ENCODE data around the gene NEDD8.

The NEDD8 gene

GRCh38 chr14:24258119-24258518 is 26.0 kb upstream of the NEDD8 start:
- H3K4me1 ChIP-seq (ENCODE audit: insufficient read depth, low read length): no peaks in the 10 kb centered on the region
- no peaks in the 10 kb centered on the region for H3K79me2 ChIP-seq (ENCODE audit: insufficient read depth, low read length)
- no peaks in the 10 kb centered on the region for H3K27me3 ChIP-seq (ENCODE audit: insufficient read depth, low read length, poor library complexity)
- H3K27ac ChIP-seq (ENCODE audit: low read length): no peak overlapping the region
- H2AFZ ChIP-seq (ENCODE audit: low read depth, low read length): no peak overlapping the region
- H3K4me2 ChIP-seq (ENCODE audit: insufficient read depth, low read length): no peak overlapping the region
- H3K9ac ChIP-seq (ENCODE audit: low read depth, low read length): no peak overlapping the region
- H3K4me3 ChIP-seq (ENCODE audit: low read depth in 1 of 2, low read length in 2 of 2): no peak overlapping the region
- no peaks in the 10 kb centered on the region for H3K36me3 ChIP-seq (ENCODE audit: insufficient read depth, low read length)
- TF ChIP-seq EZH2 (IDR thresholded peaks at IDR 0.05; ENCODE audit: borderline replicate concordance, low read depth, low read length, severe bottlenecking): no peak
- no peak for TF ChIP-seq CTCF (IDR thresholded peaks at IDR 0.05; ENCODE audit: borderline replicate concordance, extremely low read depth, low read length, poor library complexity, severe bottlenecking)
- no peaks in the 10 kb centered on the region for H3K9me3 ChIP-seq (ENCODE audit: insufficient read depth, low read length, severe bottlenecking)
- DNase-seq: no peak
- H4K20me1 ChIP-seq (ENCODE audit: insufficient read depth, low read length): no peaks in the 10 kb centered on the region
- no peak for ATAC-seq (ENCODE audit: insufficient read depth, low read depth)

DNA sequence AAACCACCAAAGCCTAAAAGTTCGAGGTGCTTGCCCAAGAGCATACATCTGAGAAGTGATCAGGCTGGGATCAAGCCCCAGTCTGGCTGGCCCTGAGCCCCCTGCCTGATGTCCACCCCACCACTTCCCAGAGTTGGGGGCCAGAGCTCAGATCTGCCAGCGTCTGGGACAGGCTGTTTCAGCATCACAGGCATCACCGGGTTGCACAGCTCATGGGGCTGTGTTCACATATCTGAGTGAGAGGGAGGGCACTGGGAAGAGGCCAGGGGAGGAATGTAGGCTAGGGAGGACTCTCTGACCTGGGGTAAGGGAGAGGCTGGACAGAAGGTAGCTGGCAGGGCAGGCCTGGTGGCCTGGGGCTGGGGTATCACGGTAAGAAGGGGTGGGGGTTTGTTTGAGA is 24.8 kb upstream of the NEDD8 start:
- H3K9ac ChIP-seq (ENCODE audit: low read depth, low read length): no peak overlapping the region
- no peak overlapping the region for H3K4me3 ChIP-seq (ENCODE audit: low read depth in 1 of 2, low read length in 2 of 2)
- no peak overlapping the region for H2AFZ ChIP-seq (ENCODE audit: low read depth, low read length)
- H4K20me1 ChIP-seq (ENCODE audit: insufficient read depth, low read length): no peaks in the 10 kb centered on the region
- DNase-seq (no peak), ATAC-seq (ENCODE audit: insufficient read depth, low read depth) (no peak)
- no peaks in the 10 kb centered on the region for H3K9me3 ChIP-seq (ENCODE audit: insufficient read depth, low read length, severe bottlenecking)
- H3K4me1 ChIP-seq (ENCODE audit: insufficient read depth, low read length): no peaks in the 10 kb centered on the region
- H3K27ac ChIP-seq (ENCODE audit: low read length): no peak overlapping the region
- no peak for TF ChIP-seq CTCF (IDR thresholded peaks at IDR 0.05; ENCODE audit: borderline replicate concordance, extremely low read depth, low read length, poor library complexity, severe bottlenecking)
- TF ChIP-seq EZH2 (IDR thresholded peaks at IDR 0.05; ENCODE audit: borderline replicate concordance, low read depth, low read length, severe bottlenecking): no peak
- H3K79me2 ChIP-seq (ENCODE audit: insufficient read depth, low read length): no peaks in the 10 kb centered on the region
- H3K27me3 ChIP-seq (ENCODE audit: insufficient read depth, low read length, poor library complexity): no peaks in the 10 kb centered on the region
- H3K4me2 ChIP-seq (ENCODE audit: insufficient read depth, low read length): no peak overlapping the region
- no peaks in the 10 kb centered on the region for H3K36me3 ChIP-seq (ENCODE audit: insufficient read depth, low read length)

- Histone ChIP-seq H3K4me1 (ENCODE audit: insufficient read depth, low read length) (no peaks in the 10 kb centered on the region), H3K9ac (ENCODE audit: low read depth, low read length) (no peak overlapping the region), H3K36me3 (ENCODE audit: insufficient read depth, low read length) (no peaks in the 10 kb centered on the region), H2AFZ (ENCODE audit: low read depth, low read length) (no peak overlapping the region), H3K27ac (ENCODE audit: low read length) (no peak overlapping the region), H3K9me3 (ENCODE audit: insufficient read depth, low read length, severe bottlenecking) (no peaks in the 10 kb centered on the region), H3K27me3 (ENCODE audit: insufficient read depth, low read length, poor library complexity) (no peaks in the 10 kb centered on the region), H3K79me2 (ENCODE audit: insufficient read depth, low read length) (no peaks in the 10 kb centered on the region), H3K4me3 (ENCODE audit: low read depth in 1 of 2, low read length in 2 of 2) (no peak overlapping the region), H4K20me1 (ENCODE audit: insufficient read depth, low read length) (no peaks in the 10 kb centered on the region), H3K4me2 (ENCODE audit: insufficient read depth, low read length) (no peak overlapping the region)
- no peak for DNase-seq
- TF ChIP-seq EZH2 (IDR thresholded peaks at IDR 0.05; ENCODE audit: borderline replicate concordance, low read depth, low read length, severe bottlenecking) (no peak), CTCF (IDR thresholded peaks at IDR 0.05; ENCODE audit: borderline replicate concordance, extremely low read depth, low read length, poor library complexity, severe bottlenecking) (no peak)
- no peak for ATAC-seq (ENCODE audit: insufficient read depth, low read depth)
These were observed 24.0 kb upstream of the NEDD8 start for GRCh38 chr14:24255931-24256711.
